ENCODE data around the gene GNB2. TPM values are rescaled to one million over a fixed set of nuclear protein-coding genes. Genes with fewer than 3 reads are reported as not detected.

GNB2 gene
- polyA plus RNA-seq, 1 donor (not counting 4 experiments of a cell fraction or from before 2014, with no cell fraction given): 87.2 TPM

DNA sequence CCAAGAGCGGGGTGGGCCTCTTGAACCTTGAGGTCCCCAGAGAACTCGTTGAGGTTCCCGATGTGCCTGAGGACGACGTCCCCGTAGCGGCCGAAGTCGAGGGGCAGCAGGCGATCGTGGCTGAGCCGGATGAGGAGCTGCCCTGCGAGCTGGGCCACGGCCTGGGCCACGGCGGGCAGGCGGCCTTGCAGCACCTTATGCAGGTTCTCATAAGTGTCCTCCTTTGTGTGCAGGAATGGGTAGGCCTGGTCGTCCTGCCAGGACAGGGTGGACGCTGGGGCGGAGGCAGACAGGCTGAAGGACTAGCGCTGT lies 46.3 kb upstream of the GNB2 start:
- no peaks in the 10 kb centered on the region for H4K20me1 ChIP-seq (ENCODE audit: control insufficient read depth, extremely low read depth, insufficient read depth, low read length)
- H3K9me1 ChIP-seq (ENCODE audit: control insufficient read depth, extremely low read depth, insufficient read depth, low read length): no peaks in the 10 kb centered on the region
- H3K4me2 ChIP-seq (ENCODE audit: control insufficient read depth, extremely low read depth, insufficient read depth, low read depth, low read length): peak overlapping the region; percentile 66
- DNase-seq (ENCODE audit: low read depth, low spot score) (no peak), FAIRE-seq (no peak)
- H3K27me3 ChIP-seq (ENCODE audit: control insufficient read depth, extremely low read depth, insufficient read depth, low read length): no peaks in the 10 kb centered on the region
- H3K27ac ChIP-seq (ENCODE audit: control insufficient read depth, insufficient read depth, low read length): no peak overlapping the region
- H3K4me3 ChIP-seq (ENCODE audit: control insufficient read depth in 2 of 3, extremely low read depth in 1 of 3, insufficient read depth in 2 of 3, low read depth in 1 of 3, low read length in 3 of 3): peak overlapping the region in 1 of 3 experiments; percentile 33
- no peaks in the 10 kb centered on the region for H3K36me3 ChIP-seq (ENCODE audit: control insufficient read depth in 2 of 2, extremely low read depth in 1 of 2, insufficient read depth in 2 of 2, low read length in 2 of 2)
- peaks cover 7% of the 10 kb centered on the region for H3K4me1 ChIP-seq (ENCODE audit: control insufficient read depth, extremely low read depth, insufficient read depth, low read length)
- no peak overlapping the region for H2AFZ ChIP-seq (ENCODE audit: control insufficient read depth, low read length)
- TF ChIP-seq, protein P1, sequence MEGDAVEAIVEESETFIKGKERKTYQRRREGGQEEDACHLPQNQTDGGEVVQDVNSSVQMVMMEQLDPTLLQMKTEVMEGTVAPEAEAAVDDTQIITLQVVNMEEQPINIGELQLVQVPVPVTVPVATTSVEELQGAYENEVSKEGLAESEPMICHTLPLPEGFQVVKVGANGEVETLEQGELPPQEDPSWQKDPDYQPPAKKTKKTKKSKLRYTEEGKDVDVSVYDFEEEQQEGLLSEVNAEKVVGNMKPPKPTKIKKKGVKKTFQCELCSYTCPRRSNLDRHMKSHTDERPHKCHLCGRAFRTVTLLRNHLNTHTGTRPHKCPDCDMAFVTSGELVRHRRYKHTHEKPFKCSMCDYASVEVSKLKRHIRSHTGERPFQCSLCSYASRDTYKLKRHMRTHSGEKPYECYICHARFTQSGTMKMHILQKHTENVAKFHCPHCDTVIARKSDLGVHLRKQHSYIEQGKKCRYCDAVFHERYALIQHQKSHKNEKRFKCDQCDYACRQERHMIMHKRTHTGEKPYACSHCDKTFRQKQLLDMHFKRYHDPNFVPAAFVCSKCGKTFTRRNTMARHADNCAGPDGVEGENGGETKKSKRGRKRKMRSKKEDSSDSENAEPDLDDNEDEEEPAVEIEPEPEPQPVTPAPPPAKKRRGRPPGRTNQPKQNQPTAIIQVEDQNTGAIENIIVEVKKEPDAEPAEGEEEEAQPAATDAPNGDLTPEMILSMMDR (optimal IDR thresholded peaks at IDR 0.05 in 1 of 3, IDR thresholded peaks at IDR 0.05 in 1 of 3, conservative IDR thresholded peaks at IDR 0.05 in 1 of 3; ENCODE audit: extremely low read depth in 1 of 3, insufficient read depth in 2 of 3, low read length in 3 of 3): no peak
- no peak for TF ChIP-seq EZH2 (IDR thresholded peaks at IDR 0.05; ENCODE audit: low read length)
- H3K9ac ChIP-seq (ENCODE audit: control insufficient read depth, extremely low read depth, insufficient read depth, low read length): no peak overlapping the region
- H3K9me3 ChIP-seq (ENCODE audit: control insufficient read depth, low read depth, low read length): no peaks in the 10 kb centered on the region
- H3K79me2 ChIP-seq (ENCODE audit: control insufficient read depth, insufficient read depth, low read length): no peaks in the 10 kb centered on the region
- dilution Hi-C loops (cut with MboI; ENCODE audit: extremely low pct_ligation_motif_present, low sequenced_read_pairs): no loop called here

DNA sequence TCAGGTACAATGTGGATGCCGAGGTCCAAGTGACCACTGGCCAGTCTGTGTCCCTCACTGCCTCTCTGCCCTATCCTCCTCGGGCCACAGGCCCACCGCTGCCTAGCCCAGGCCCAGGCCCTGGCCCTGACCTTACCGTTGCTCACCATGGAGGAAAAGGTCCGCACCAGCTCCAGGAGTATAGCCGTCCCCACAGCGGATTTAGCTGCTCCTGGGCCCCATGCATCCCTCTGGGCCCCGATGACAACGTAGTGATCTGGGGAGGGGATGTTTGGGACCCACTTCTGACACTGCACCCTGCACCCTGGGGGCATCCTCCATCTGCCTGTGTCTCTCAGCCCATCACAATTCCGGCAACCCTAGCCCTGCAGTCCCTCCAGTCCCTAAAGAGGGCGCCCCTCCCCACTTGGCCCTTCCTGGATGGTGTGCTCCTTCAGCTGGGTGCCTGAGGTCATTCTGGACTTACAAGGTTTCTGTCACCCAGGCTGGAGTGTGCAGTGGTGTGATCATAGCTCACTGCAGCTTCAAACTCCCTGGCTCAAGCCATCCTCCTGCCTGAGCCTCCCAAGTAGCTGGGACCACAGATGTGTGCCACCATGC lies 44.3 kb upstream of the GNB2 start:
- peaks cover 10% of the 10 kb centered on the region for H3K27me3 ChIP-seq (ENCODE audit: control insufficient read depth, extremely low read depth, insufficient read depth, low read length)
- H2AFZ ChIP-seq (ENCODE audit: control insufficient read depth, low read length): no peak overlapping the region
- no peak for FAIRE-seq
- H3K9ac ChIP-seq (ENCODE audit: control insufficient read depth, extremely low read depth, insufficient read depth, low read length): no peak overlapping the region
- H3K4me3 ChIP-seq (ENCODE audit: control insufficient read depth in 2 of 3, extremely low read depth in 1 of 3, insufficient read depth in 2 of 3, low read depth in 1 of 3, low read length in 3 of 3): no peak overlapping the region
- peaks cover 12% of the 10 kb centered on the region for H3K4me1 ChIP-seq (ENCODE audit: control insufficient read depth, extremely low read depth, insufficient read depth, low read length)
- dilution Hi-C loops (cut with MboI; ENCODE audit: extremely low pct_ligation_motif_present, low sequenced_read_pairs): no loop called here
- no peak for DNase-seq (ENCODE audit: low read depth, low spot score)
- H3K9me1 ChIP-seq (ENCODE audit: control insufficient read depth, extremely low read depth, insufficient read depth, low read length): no peaks in the 10 kb centered on the region
- no peak overlapping the region for H3K27ac ChIP-seq (ENCODE audit: control insufficient read depth, insufficient read depth, low read length)
- no peaks in the 10 kb centered on the region for H3K36me3 ChIP-seq (ENCODE audit: control insufficient read depth in 2 of 2, extremely low read depth in 1 of 2, insufficient read depth in 2 of 2, low read length in 2 of 2)
- H4K20me1 ChIP-seq (ENCODE audit: control insufficient read depth, extremely low read depth, insufficient read depth, low read length): no peaks in the 10 kb centered on the region
- no peak for TF ChIP-seq EZH2 (IDR thresholded peaks at IDR 0.05; ENCODE audit: low read length)
- TF ChIP-seq, protein P1 (optimal IDR thresholded peaks at IDR 0.05 in 1 of 3, IDR thresholded peaks at IDR 0.05 in 1 of 3, conservative IDR thresholded peaks at IDR 0.05 in 1 of 3; ENCODE audit: extremely low read depth in 1 of 3, insufficient read depth in 2 of 3, low read length in 3 of 3): peak; percentile 35 to 61 (median 38)
- H3K9me3 ChIP-seq (ENCODE audit: control insufficient read depth, low read depth, low read length): no peaks in the 10 kb centered on the region
- H3K79me2 ChIP-seq (ENCODE audit: control insufficient read depth, insufficient read depth, low read length): no peaks in the 10 kb centered on the region
- no peak overlapping the region for H3K4me2 ChIP-seq (ENCODE audit: control insufficient read depth, extremely low read depth, insufficient read depth, low read depth, low read length)
